HG03460 (cell line): ENCODE measurements around the gene APOBEC3B.
"Not testable (repeated sequence)": the region's sequence is repeated elsewhere in the genome, so short reads cannot be mapped to it uniquely, and the experiment has no call there.

ENCODE experiments used
- ATAC-seq: cut with Tn5 transposase; IDR thresholded peaks from one replicate; pipeline ENCODE4 v1.9.1; 2021; ENCODE audit not compliant: unreplicated experiment

The APOBEC3B gene

DNA sequence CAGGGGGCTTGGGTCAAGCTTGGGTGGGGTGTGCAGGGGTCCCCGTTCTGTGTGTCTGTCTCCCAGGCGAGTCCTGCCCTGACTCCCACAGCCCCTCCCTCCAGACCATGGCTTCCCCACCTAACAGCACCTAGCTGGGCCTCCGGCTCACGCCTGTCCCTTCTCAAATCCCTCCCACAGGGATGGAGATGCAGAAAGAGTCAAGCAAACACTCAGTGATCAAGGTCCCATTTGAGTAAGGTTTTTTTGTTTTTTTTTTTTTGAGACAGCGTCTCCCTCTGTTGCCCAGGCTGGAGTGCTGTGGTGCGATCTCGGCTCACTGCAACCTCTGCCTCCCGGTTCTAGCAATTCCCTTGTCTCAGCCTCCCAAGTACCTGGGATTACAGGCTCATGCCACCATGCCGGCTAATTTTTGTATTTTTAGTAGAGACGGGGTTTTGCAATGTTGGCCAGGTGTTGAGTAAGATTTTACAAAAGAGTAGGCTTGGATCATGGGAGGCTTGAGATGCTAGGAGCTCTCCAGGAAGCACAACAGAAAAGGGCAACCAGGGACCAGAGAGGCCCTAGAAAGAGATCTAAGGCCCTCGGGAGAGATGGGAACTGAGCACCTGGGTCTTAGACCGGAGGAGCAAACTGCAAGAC, 44.5 kb downstream of the APOBEC3B start:
- no peak for ATAC-seq

DNA sequence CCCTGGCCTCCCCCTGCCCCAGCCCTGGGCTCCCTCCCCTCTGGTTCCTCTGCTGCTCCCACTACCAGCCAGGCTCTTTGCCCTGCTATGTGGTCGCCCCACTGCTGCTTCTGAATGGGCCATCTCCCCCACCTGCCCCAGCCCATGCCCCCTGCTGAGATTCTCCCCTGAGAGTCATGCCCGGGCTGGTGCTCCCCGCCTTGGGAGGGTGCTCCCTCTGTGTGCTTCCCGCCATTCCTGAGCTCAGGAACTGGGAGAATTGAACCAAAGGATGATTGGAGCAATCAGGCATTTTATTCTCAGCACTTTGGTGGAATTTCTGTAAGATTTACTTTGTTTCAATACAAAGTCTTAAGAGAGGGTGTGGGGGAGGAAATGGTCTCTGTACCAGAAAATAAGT, 45.6 kb downstream of the APOBEC3B start:
- ATAC-seq: no peak

DNA sequence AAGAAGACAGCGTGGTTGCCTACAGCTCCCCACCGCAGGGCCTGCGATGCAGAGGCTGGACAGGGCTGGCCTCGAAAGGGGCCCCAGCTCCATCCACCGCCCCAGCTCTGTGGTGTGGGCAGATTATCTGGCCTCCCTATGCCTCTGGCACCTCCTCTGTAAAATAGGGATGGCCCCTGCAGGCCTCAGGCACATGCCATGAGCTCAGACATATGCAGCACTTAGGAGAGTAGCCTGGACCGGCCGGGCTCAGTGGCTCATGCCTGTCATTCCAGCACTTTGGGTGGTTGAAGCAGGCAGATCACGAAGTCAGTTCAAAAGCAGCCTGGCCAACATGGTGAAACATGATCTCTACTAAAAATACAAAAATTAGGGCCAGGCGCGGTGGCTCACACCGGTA, 46.1 kb downstream of the APOBEC3B start:
- no peak for ATAC-seq

DNA sequence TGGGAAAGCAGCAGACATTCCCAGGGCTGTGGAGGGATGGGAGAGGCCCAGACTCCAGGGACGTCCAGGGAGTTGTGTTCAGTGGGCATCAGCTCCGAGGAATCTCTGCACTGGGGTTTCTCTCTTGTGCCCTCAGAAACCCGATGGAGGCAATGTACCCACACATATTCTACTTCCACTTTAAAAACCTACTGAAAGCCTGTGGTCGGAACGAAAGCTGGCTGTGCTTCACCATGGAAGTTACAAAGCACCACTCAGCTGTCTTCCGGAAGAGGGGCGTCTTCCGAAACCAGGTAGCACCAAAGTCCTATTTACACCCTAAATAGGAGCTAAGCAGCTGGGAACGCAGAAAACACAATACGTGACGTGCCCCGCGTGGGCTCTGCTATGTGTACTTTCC, 47.1 kb downstream of the APOBEC3B start:
- ATAC-seq: no peak

DNA sequence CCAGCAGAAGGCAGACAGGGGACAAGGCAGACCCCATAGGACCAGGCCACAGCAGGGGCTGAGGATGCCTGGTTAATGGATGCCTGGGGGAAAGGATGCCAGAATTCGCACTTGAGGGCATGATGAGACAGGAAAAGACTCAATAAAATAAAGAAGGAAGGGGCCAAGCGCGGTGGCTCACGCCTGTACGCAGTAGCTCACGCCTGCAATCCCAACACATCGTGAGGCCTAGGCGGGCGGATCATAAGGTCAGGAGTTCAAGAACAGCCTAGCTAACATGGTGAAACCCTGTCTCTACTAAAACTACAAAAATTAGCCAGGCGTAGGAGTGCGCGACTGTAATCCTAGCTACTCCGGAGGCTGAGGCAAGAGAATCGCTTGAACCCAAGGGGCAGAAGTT, 48.6 kb downstream of the APOBEC3B start:
- ATAC-seq: no peak

DNA sequence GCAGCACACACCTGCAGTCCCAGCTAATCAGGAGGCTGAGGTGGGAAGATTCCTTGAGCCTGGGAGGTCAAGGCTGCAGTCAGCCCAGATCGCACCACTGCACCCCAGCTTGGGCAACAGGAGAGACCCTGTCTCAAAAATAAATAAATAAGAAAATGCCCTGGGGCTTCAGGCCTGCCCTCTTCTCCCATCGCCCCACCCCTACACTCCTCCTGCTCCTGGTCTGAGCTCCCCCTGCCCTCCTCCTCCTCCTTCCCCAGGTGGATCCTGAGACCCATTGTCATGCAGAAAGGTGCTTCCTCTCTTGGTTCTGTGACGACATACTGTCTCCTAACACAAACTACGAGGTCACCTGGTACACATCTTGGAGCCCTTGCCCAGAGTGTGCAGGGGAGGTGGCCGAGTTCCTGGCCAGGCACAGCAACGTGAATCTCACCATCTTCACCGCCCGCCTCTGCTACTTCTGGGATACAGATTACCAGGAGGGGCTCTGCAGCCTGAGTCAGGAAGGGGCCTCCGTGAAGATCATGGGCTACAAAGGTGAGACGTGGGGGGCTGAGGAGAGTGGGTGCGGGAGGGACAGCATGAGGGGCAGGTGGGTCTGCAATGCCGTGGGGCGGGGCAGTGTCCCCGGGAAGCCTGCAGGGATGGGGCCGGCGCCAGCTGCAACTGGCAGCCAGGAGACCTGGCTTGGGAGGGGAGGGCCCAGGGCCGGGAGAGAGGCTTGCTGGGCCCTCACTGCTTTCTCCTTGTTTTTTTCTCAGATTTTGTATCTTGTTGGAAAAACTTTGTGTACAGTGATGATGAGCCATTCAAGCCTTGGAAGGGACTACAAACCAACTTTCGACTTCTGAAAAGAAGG, 49.5 kb downstream of the APOBEC3B start:
- not testable (repeated sequence) for ATAC-seq

DNA sequence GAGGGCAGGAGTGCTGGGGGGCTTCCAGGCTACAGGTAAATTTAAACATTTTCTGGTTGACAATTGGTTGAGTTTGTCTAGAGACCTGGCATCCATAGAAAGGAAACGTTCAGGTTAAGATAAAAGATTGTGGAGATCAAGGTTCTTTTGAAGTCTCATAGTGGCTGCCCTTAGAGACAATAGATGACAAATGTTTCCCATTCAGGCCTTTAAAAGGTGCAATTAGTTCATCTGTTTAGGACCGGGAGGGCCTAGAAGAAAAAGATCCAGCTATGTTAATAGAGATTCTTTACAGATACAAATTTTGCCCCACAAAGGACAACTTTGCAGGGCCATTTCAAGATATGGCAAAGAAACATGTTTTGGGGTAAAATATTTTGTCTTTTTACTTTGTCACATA, 54.9 kb downstream of the APOBEC3B start:
- not testable (repeated sequence) for ATAC-seq

DNA sequence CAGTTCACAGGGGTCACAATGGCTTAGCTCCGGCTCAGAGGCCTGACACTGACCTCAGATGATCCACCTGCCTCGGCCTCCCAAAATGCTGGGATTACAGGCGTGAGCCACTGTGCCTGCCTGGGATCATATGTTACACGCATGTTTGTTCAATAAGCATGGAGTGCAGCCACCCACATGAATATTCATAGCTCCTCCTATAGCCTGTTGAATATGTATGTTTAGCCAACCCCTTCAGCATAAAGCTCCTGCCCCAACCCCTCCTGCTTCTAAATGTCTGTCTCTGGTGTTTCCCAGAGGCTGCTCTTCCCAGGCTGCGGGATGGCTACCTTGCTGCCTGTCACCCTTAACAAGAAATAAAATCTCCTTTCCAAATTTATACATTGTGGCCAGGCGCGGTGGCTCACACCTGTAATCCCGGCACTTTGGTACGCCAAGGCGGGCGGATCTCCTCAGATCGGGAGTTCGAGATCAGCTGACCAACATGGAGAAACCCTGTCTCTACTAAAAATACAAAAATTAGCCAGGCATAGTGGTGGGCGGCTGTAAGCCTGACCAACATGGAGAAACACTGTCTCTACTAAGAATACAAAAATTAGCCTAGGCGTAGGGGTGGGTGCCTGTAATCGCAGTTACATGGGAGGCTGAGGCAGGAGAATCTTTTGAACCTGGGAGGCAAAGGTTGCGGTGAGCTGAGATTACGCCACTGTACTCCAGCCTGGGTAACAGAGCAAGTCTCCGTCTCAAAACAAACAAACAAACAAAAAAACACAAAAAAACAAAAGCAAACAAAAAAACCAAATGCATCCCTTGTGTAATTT, 57.4 kb downstream of the APOBEC3B start:
- no peak for ATAC-seq

DNA sequence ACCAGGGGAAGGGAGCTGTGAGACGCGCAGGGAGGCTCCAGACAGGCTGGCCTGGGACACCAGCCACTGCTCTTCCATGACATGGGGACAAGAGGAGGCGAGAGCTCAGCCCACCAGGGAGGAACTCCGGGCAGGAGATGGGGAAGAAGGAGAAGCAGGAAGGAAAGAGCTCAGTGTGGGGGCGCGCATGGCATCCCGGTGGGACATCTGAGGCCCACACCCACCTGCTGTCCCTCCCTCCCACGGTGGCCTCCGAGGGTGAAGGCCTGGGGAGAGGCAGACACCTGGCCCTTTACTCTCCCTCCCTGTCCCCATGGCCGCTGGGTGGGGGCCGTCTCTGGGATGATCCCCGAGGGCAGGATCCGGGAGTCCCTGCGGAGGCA, 58.0 kb downstream of the APOBEC3B start:
- ATAC-seq: not testable (repeated sequence)

DNA sequence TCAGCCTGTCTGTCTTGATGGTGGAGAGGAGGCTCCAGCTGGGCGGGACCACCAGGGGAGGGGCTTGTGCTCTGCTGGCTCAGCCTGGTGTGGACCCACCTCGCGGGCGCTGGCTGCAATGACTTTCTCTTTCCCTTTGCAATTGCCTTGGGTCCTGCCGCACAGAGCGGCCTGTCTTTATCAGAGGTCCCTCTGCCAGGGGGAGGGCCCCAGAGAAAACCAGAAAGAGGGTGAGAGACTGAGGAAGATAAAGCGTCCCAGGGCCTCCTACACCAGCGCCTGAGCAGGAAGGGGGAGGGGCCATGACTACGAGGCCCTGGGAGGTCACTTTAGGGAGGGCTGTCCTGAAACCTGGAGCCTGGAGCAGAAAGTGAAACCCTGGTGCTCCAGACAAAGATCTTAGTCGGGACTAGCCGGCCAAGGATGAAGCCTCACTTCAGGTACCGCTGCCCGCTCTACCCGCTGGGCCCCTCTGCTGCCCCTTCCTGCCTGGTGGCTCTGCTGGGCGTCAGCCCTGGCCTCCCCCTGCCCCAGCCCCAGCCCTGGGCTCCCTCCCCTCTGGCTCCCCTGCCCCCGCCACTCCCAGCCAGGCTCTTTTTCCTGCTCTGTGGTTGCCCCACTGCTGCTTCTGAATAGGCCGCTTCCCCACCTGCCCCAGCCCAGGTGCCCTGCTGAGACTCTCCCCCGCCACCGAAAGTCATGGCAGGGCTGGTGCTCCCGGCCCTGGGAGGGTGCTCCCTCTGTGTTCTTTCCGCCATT, 58.6 kb downstream of the APOBEC3B start, which contains the start of gene APOBEC3F:
APOBEC3F (plus strand) TSS at position 327 of the 759 bp plus-strand sequence; CDS start at position 424, 97 bp downstream.
- peak; percentile 81 for ATAC-seq

DNA sequence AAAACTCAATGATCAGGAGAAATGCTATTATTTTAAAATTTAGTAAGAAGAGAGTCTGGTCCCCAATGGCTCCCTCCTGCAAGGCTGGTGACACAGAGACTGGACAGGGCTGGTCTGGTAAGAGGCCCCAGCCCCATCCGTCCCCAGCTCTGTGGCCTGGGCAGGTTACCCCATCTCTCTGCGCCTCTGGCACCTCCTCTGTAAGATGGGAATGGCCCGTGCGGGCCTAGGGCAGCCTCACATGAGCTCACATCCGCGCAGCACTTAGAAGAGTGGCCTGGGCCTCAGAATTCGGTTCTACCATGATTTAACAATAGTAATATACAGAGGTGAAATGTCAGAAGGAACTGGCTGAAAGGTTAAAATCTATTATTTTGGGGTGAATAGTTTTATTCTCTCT, 59.8 kb downstream of the APOBEC3B start:
- no peak for ATAC-seq
